Astrocyte of the cerebellum (primary cell): ENCODE measurements around the gene FMO1.
A peak's percentile ranks its signal among the peaks of the same experiment; 100 is the strongest.
"Not testable (repeated sequence)": the region's sequence is repeated elsewhere in the genome, so short reads cannot be mapped to it uniquely, and the experiment has no call there.

Source experiments
- DNase-seq: peaks from one replicate; pipeline ENCODE4 v3.0.0-alpha.2; 2011; ENCODE audit warnings: low read depth
- H3K4me3 ChIP-seq: 2 replicates; pipeline ENCODE4 v1.5.1; 2011; ENCODE audit warnings: mild to moderate bottlenecking, low read depth, low read length, moderate library complexity
- in situ Hi-C: cut with HindIII; loops from 2 replicates; pipeline ENCODE4 v1.10.0; 2017; ENCODE audit warnings: low sequenced_read_pairs
- TF ChIP-seq, protein P1 (sequence below): IDR thresholded peaks from 2 replicates; pipeline ENCODE4 v1.5.1; 2012; ENCODE audit warnings: low read length, low read depth, moderate library complexity, mild to moderate bottlenecking; ENCODE audit errors: missing control alignments

Gene FMO1

DNA sequence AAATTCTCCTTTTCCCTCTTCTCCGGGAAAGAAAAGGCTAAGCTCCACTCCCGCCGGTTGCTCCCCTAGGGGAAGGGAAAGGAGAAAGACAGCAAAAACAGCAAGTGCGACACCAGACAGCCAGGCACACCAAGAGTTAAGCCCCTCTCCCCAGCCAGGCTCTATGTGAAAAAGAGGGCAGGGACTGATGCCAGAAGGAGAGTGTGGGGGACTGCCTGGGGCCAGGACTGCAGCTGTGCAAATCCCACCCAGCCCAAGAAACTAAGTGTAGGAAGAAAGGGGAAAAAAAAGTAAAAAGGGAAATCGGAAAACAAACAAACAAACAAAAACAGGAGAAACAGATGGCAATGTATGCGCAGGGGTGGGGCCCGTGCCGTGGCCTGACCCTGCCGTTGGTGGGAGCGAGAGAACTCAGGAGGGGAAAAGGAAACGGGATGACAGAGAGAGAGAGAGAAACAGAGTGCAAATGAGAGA is 27.7 kb upstream of the FMO1 start:
- peak overlapping the region; percentile 14 for H3K4me3 ChIP-seq
- in situ Hi-C loops, result no loop called here
- DNase-seq, result peak; percentile 82

DNA sequence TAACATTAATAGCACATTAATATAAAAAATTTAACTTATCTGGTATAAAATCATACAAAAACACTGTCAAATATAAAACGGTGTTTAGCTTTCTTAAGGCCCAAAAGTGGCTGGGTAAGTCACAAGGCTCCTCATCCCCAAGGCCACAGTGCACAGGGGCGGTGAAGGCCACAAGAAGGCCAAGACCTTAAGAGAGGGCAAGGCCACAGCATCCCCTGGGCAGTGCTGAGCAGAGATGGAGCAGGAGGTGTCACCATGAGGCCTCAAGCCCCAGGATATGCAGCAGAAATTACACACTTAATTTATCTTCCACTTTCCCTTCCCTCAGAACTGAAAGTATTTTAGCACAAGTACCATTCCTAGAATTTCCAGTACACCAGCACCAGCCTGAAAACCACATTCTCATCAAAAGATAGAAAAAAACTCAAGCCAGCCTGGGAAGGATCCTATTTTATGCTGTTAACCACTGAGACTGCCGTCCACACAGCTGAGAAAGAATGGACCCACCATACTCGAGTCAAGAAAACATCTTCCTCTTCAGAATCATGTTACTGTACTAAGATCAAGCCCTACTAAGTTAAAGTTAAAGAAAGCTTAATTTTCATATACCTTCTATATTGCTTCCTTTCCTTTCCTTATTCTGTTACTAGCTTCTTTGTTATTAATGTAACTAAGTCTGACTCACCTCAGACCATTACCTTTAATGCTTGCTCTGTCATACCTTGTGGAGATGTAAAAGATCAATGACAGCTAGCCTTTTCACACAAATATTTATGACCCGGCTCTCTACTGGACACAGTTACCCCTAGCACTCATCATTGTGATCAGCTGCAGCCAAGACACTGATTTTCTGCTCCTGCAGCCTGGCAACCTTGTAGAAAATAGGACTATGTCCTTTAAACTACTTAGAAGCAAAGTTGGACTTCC is 26.4 kb upstream of the FMO1 start:
- peak; percentile 72 for DNase-seq
- in situ Hi-C loops, result no loop called here
- no peak overlapping the region for H3K4me3 ChIP-seq
- TF ChIP-seq, protein P1, sequence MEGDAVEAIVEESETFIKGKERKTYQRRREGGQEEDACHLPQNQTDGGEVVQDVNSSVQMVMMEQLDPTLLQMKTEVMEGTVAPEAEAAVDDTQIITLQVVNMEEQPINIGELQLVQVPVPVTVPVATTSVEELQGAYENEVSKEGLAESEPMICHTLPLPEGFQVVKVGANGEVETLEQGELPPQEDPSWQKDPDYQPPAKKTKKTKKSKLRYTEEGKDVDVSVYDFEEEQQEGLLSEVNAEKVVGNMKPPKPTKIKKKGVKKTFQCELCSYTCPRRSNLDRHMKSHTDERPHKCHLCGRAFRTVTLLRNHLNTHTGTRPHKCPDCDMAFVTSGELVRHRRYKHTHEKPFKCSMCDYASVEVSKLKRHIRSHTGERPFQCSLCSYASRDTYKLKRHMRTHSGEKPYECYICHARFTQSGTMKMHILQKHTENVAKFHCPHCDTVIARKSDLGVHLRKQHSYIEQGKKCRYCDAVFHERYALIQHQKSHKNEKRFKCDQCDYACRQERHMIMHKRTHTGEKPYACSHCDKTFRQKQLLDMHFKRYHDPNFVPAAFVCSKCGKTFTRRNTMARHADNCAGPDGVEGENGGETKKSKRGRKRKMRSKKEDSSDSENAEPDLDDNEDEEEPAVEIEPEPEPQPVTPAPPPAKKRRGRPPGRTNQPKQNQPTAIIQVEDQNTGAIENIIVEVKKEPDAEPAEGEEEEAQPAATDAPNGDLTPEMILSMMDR, result no peak

More for the DNA sequence above, 27.7 kb upstream of the FMO1 start:
- TF ChIP-seq, protein P1, result peak; percentile 15

DNA sequence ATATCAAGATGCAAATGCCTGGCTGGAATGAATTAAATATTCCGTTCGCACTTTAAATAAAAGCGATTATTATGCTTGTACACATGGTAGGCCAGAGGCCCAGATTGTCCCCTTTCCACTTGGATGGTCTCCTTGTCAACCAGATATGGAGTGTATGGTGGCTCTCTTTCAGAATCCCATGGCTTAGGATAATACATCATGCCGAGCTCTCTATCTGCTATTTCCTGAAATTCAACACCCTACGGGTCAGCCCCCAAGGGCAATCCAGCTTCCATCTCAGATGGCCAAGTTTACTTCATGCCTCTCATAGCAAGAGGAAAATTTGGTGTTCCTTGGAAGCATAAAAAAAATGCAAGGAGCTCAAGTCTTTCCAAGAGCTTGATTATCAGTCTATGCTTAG is 25.4 kb upstream of the FMO1 start:
- H3K4me3 ChIP-seq, result no peak overlapping the region
- in situ Hi-C loops, result no loop called here
- TF ChIP-seq, protein P1, result no peak
- DNase-seq, result peak; percentile 15

DNA sequence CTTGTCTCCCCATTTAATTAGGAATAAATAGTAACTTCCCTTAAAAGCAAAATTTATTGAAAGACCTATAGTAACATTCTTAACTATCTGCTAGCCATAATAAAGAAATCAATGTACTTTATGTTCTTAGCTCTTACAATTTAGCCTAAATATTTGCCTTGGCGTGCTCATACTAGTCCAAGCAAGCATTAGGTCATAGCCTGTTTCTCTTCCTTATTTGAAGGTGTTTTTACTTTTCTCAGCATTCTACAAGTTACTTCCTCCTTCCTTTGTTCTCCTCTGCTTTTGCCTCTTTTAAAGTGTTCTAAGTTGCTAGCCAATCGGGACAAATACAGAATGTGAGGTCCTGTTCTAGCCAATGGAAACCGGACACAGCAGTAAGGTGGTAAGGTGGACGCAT is 24.0 kb upstream of the FMO1 start:
- in situ Hi-C loops, H3K4me3 ChIP-seq, DNase-seq: not testable (repeated sequence)

DNA sequence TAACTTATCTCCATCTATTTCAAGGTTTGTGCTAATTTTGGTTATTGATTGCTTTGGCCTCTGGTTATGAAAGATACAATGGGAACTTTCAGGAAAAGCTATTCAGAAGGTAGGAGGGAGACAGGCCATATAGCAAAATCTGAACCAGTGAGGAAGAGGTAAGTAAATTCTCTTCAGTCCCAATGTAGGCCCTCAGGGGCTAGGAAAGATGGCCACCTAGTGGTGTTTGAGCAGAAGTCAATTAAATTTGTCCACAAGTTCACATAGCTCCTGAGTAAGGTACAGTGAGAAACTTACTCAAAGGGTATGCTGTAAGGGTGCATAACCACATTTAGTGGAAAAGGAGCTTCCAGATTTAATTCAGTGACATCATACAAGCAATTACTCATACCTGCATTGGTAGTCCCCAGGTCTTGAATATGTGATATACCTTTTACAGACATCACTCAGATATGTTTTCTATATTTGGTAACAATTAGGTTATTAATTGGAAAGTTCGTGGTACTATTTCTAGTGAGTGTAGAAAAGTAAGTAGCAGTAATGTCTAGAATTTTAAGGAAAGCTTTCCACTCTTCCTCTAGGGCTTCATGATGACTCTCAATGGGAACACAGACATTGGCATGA is 21.4 kb upstream of the FMO1 start:
- TF ChIP-seq, protein P1, result peak; percentile 76
- in situ Hi-C loops, result loop anchor here (5.0 kb wide), 3 partner anchors 100 to 255 kb away; no protein-coding TSS in a partner anchor
- DNase-seq, result peak; percentile 81
- no peak overlapping the region for H3K4me3 ChIP-seq

DNA sequence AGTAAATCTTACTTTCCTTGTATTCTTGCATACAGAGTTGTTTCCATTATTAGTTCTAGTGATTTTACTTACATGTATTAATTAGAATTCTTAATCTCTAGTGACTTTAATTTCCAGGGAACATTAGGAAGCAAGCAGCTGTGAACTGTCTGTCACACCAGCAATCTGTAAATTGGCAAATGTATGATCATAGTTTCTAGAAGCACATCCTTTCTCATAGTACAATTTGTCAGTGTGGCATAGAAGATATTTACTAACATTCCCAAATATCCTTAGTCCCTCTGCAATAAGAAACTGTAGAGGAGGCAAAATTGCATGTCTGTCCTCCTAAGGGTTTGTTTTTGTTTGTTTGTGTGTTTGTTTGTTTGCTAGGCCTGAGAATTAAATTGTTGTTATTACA is 17.0 kb upstream of the FMO1 start:
- TF ChIP-seq, protein P1, result no peak
- in situ Hi-C loops, result no loop called here
- DNase-seq, result no peak
- no peak overlapping the region for H3K4me3 ChIP-seq

DNA sequence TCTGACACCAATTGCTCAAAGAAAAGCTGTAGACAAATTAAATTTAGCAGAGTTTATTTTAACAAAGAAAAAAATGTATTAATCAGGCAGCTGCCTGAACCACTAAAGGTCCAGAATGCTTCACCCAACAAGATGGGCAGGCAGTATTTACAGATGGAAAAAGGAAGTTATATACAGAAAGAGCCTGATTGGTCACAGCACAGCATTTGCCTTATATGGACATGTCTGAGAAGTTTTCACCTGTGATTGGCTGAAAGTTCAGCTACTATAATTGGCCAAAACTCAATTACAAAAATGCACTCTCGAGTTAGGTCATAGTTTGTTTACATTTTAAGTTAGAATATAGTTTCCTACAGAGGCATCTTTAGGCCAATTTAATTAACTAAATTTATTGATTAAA is 15.1 kb upstream of the FMO1 start:
- no peak overlapping the region for H3K4me3 ChIP-seq
- TF ChIP-seq, protein P1, result no peak
- no peak for DNase-seq
- in situ Hi-C loops, result no loop called here

DNA sequence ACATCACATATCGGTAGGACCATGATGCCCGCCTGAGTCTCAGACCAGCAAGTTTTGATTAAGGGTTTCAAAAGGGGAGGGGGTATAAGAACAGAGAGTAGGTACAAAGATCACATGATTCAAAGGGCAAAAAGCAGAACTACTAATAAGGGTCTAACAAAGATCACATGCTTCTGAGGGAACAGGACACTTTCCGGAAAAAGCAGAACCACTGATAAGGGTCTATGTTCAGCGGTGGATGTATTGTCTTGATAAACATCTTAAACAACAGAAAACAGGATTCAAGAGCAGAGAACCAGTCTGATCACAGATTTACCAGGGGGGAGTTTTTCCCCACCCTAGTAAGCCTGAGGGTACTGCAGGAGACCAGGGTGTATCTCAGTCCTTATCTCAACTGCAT is 12.1 kb upstream of the FMO1 start:
- in situ Hi-C loops, DNase-seq, H3K4me3 ChIP-seq: not testable (repeated sequence)
